ENCODE results near the gene TLX2. TPM values are rescaled to one million over a fixed set of nuclear protein-coding genes. Genes with fewer than 3 reads are reported as not detected.
A peak's percentile ranks its signal among the peaks of the same experiment; 100 is the strongest.

The TLX2 gene
- total and polyA plus RNA-seq, 2 of the 13 experiments (the other 11 are each of a cell fraction or from before 2014, with no cell fraction given) = 0.05 to 0.20 TPM

DNA sequence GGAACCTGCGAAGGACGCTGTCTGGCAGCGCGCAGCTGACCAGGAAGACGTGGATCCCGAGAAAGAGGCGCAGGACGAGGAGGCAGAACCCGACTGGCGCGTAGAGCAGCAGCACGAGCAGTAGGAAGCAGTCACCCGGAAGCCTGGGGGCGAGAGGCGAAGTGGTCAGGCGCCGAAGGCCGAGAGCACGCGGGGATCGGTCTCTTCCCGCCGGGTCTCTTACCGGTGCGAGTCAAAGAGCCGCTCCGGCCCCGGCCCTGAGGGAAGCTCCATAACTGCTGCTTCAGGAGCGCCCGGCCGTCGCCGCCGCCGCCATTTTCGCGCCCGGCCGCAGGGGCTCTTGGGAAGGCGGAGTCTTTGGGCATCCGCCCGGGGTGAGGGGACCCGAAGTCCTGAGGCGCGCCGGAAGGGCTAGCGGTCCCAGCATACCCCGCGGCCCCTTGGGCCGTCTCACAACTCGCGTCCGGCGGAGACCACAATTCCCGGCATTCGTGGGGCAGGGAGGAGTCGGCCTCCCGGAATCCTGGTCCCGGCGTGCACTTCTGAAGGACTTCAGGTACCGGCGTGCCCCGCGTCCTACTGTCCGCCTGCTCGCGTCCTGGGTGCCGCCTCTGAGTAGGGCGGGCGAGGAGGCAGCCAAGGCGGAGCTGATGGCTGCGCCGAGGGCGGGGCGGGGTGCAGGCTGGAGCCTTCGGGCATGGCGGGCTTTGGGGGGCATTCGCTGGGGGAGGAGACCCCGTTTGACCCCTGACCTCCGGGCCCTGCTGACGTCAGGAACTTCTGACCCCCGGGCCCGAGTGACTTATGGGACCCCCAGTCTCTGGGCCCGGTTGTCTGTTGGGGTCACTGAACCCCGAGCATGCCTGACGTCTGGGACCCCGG is 15.3 kb downstream of the TLX2 start, which contains the start of the genes AUP1 and HTRA2 (continued):
- TF ChIP-seq NR2F2 (IDR thresholded peaks at IDR 0.05; ENCODE audit: borderline replicate concordance, low read depth) (0 out of 2 replicates have a peak, but pooled peaks have one; percentile 65), GATAD1 (CRISPR knock-in tag; IDR thresholded peaks at IDR 0.05) (peak; percentile 97), THYN1 (CRISPR knock-in tag; IDR thresholded peaks at IDR 0.05; ENCODE audit: borderline replicate concordance, low read depth) (no peak), TCF12 (IDR thresholded peaks at IDR 0.05) (no peak), TCF12 (CRISPR knock-in tag; IDR thresholded peaks at IDR 0.05) (peak; percentile 82; the same call in 1 of the 2 replicates), TBX2 (CRISPR knock-in tag; IDR thresholded peaks at IDR 0.05; ENCODE audit: borderline replicate concordance) (peak; percentile 93), CEBPB (IDR thresholded peaks at IDR 0.05; ENCODE audit: borderline replicate concordance, low read depth, low read length) (no peak), XRCC5 (optimal IDR thresholded peaks at IDR 0.05; ENCODE audit: low read length) (peak; percentile 84), ZNF3 (CRISPR knock-in tag; IDR thresholded peaks at IDR 0.05) (no peak), ZNF33B (CRISPR knock-in tag; IDR thresholded peaks at IDR 0.05) (no peak; the same call in none of the 2 replicates), MXI1 (IDR thresholded peaks at IDR 0.05; ENCODE audit: borderline replicate concordance, low read depth, low read length) (peak; percentile 93; the same call in 2 of the 3 replicates), ZSCAN22 (CRISPR knock-in tag; IDR thresholded peaks at IDR 0.05) (no peak), SOX5 (CRISPR knock-in tag; IDR thresholded peaks at IDR 0.05; ENCODE audit: borderline replicate concordance) (peak; percentile 66), ZNF121 (CRISPR knock-in tag; IDR thresholded peaks at IDR 0.05) (peak; percentile 33; the same call in 1 of the 2 replicates), IKZF1 (IDR thresholded peaks at IDR 0.05) (no peak), ZNF264 (CRISPR knock-in tag; IDR thresholded peaks at IDR 0.05) (peak; percentile 84), NFKB2 (CRISPR knock-in tag; IDR thresholded peaks at IDR 0.05; ENCODE audit: borderline replicate concordance) (peak; percentile 91; the same call in 1 of the 2 replicates), CHD4 (IDR thresholded peaks at IDR 0.05; ENCODE audit: borderline replicate concordance, low read length) (no peak), FOXO1 (CRISPR knock-in tag; IDR thresholded peaks at IDR 0.05) (peak; percentile 4), ZNF10 (CRISPR knock-in tag; IDR thresholded peaks at IDR 0.05; ENCODE audit: borderline replicate concordance, low read depth) (no peak), RAD51 (IDR thresholded peaks at IDR 0.05; ENCODE audit: borderline replicate concordance) (no peak), PCBP1 (IDR thresholded peaks at IDR 0.05; ENCODE audit: borderline replicate concordance, low read depth, low read length) (0 out of 2 replicates have a peak, but pooled peaks have one; percentile 18)
- TF ChIP-seq, protein P1, sequence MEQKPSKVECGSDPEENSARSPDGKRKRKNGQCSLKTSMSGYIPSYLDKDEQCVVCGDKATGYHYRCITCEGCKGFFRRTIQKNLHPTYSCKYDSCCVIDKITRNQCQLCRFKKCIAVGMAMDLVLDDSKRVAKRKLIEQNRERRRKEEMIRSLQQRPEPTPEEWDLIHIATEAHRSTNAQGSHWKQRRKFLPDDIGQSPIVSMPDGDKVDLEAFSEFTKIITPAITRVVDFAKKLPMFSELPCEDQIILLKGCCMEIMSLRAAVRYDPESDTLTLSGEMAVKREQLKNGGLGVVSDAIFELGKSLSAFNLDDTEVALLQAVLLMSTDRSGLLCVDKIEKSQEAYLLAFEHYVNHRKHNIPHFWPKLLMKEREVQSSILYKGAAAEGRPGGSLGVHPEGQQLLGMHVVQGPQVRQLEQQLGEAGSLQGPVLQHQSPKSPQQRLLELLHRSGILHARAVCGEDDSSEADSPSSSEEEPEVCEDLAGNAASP (CRISPR knock-in tag; IDR thresholded peaks at IDR 0.05; ENCODE audit: borderline replicate concordance) = peak; percentile 48; the same call in 1 of the 2 replicates
- TF ChIP-seq, protein P2, sequence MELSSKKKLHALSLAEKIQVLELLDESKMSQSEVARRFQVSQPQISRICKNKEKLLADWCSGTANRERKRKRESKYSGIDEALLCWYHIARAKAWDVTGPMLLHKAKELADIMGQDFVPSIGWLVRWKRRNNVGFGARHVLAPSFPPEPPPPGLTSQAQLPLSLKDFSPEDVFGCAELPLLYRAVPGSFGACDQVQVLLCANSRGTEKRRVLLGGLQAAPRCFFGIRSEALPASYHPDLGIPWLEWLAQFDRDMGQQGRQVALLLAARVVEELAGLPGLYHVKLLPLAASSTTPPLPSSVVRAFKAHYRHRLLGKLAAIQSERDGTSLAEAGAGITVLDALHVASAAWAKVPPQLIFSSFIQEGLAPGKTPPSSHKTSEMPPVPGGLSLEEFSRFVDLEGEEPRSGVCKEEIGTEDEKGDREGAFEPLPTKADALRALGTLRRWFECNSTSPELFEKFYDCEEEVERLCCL (CRISPR knock-in tag; IDR thresholded peaks at IDR 0.05; ENCODE audit: borderline replicate concordance) = no peak
- TF ChIP-seq, protein P3, sequence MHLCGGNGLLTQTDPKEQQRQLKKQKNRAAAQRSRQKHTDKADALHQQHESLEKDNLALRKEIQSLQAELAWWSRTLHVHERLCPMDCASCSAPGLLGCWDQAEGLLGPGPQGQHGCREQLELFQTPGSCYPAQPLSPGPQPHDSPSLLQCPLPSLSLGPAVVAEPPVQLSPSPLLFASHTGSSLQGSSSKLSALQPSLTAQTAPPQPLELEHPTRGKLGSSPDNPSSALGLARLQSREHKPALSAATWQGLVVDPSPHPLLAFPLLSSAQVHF (CRISPR knock-in tag; IDR thresholded peaks at IDR 0.05) = 0 out of 2 replicates have a peak, but pooled peaks have one; percentile 56
- TF ChIP-seq, protein P4, sequence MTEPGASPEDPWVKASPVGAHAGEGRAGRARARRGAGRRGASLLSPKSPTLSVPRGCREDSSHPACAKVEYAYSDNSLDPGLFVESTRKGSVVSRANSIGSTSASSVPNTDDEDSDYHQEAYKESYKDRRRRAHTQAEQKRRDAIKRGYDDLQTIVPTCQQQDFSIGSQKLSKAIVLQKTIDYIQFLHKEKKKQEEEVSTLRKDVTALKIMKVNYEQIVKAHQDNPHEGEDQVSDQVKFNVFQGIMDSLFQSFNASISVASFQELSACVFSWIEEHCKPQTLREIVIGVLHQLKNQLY (CRISPR knock-in tag; IDR thresholded peaks at IDR 0.05) = peak; percentile 14; the same call in 1 of the 2 replicates

Data from HepG2 (cell line).